GM10847 (cell line): ENCODE data around the gene ATP1B3.

Source experiments
- POLR2A ChIP-seq: IDR thresholded peaks from 2 replicates; pipeline ENCODE4 v1.6.1; 2011; ENCODE audit not compliant: insufficient read length; ENCODE audit errors: extremely low read depth

The ATP1B3 gene

DNA sequence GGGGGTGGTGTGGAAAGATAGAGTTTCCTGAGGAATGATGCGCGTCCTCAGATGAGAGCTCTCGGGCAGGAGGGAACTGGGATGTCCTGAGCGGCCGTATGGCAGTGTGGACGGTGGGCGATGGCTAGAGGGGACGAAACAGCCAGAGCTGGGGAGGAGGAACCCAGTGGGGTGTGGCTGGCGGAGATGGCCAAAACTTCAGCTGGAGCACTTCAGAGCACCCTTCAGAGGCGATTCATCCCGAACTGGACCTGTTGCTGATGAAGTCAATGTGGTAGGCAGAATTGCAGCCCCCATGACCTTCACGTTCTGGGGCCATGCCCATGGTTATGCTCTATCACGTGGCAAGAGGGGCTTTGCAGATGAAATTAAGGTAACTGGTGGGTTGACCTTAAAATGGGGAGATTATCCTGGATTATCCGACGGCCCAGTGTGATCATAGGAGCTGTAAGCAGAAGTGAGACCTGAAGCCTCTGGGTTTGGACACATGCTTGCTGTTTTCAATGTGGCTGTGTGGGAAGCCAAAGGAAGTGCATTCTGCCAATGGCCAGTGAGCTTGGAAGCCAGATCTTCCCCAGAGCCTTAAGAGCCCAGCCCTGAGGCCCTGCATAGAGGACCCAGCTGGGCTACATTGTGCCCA lies 52.3 kb downstream of the ATP1B3 start:
- no peak for TF ChIP-seq POLR2A

DNA sequence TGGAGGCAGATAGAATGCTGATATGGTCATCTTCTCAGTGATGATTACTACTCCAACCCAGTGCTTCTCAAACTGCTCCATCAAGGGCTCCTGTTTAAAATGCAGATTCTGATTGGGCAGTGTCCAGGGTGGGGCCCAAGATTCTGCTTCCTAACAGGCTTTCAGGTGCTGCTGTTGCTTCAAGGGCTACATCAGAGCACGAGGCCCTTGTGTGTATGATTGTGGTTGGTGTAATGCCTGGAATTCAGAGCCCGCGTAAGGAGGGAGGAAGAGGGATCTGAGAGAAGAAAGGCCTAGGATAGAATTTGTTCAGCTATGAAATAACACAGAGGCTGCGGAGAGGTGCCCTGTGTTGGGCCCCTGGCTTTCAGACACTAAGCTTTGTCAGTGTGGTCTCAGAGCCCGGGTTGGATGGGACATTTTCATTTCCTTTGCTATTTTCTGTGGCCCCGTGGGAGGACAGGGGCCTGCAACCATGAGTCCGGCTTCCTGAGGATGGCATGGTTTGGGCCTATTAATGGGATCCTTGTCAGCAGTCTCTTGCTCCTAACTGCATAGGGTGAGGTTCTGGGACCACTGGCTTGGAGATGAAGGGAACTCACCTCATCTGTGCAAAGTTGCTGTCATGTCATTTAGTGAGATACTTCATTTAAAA lies 53.0 kb downstream of the ATP1B3 start:
- no peak for TF ChIP-seq POLR2A

DNA sequence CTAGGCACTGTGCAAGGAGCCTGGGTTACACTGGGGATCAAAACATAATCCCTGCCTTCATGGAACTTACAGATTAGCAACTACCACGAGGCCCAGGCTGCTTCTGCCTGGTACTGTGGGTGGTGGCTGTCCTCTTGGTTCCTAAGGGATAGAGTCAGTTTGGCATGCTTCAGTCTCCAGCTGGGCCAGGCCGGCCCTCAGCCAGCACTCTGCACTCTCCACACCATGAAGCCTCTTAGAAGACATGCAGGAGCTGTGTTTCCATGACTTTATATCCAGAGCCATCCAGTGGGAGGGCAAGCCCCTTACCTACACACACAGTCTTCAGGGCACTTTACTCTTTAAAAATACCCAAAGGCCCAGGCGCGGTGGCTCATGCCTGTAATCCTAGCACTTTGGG lies 54.4 kb downstream of the ATP1B3 start:
- TF ChIP-seq POLR2A: no peak

DNA sequence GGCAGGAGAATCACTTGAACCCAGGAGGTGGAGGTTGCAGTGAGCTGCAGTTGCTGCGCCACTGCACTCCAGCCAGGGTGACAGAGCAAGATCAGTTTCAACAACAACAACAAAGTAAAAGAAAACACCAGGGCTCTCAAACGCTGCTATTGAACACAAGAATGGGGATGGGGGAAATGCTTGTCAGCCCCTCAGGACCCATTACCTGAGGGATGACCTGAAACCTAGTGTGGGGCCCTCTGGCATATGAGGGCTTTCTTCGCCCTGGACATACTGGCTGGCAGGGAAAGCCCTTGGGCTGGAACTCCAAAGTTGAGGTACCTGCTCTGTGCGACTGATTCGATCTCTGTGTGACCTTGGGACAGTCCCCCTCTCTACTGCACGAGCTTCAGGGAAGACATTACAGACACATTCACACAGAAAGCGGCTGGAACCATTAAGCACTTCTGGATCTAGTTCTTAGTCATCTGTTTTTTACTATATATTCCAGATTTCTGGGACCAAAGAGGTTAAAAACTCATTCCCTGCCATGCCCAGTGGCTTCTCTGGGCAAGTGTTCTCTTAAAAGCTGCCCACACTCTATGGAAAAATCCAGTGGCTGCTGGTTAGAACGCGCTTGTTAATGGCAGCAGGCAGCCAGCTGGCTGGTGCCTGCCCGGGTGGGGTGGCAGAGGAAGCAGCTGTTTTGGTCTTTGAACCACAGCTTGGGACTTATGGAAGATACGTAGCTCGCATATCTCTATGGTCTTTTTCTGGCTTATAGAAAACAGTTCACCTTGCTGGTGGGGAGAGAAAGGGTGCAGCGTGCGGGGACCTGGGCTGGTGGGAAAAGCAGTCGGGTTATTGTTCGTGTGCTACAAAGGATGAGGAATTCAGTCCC lies 57.2 kb downstream of the ATP1B3 start:
- no peak for TF ChIP-seq POLR2A

DNA sequence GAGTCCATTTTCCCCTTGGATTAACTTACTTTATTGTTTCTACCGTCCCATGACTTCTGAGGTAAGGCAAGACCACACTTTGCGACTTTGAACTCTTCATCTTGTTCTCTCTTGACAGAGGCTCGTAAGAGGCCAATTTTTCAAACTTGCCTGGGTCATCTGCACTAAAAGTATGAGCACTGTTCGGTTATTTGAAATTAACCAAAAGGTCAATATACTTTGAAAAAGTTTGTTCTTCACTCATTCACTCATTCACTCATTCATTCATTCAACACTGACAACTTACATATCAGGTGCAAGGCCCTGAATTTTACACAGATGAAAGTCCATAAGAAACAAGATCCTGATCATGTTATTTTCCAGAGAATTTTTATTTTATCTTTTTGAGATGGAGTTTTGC lies 57.9 kb downstream of the ATP1B3 start:
- no peak for TF ChIP-seq POLR2A

DNA sequence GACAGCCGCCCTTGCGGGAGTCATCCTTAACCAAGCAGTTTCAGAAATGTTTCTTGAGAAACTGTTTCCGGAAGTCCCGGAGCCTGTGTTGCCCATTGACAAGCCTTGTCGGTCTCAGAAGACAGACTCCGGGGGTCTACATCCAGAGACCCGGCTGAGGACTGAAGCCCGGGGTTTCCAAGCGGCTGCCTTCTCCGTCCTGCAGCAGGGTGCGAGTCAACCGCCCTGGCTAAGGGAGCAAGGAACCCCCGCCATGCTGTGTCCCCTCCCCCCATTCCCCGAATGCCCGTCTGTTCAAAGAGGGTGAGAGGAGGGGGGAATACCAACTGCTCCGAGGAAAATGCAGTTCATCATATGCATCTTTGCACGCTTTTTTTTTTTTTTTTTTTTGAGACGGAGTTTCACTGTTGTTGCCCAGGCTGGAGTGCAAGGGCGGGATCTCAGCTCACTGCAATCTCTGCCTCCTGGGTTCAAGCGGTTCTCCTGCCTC lies 61.6 kb downstream of the ATP1B3 start:
- no peak for TF ChIP-seq POLR2A

DNA sequence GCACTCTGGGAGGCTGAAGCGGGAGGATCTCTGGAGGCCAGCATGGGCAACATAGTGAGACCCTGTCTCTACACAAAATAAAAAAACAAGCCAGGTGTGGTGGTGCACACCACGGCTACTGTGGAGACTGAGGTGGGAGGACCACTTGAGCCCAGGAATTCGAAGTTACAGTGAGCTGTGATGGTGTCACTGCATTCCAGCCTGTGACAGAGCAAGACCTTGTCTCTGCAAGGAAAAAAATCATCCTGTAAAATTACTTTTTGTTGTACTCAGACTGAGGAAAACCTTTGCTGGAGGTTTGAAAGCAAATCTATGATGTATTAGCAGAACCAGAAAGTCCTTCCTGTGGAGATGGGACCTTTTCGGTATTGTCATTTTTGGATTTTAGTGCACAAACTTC lies 63.3 kb downstream of the ATP1B3 start:
- no peak for TF ChIP-seq POLR2A

DNA sequence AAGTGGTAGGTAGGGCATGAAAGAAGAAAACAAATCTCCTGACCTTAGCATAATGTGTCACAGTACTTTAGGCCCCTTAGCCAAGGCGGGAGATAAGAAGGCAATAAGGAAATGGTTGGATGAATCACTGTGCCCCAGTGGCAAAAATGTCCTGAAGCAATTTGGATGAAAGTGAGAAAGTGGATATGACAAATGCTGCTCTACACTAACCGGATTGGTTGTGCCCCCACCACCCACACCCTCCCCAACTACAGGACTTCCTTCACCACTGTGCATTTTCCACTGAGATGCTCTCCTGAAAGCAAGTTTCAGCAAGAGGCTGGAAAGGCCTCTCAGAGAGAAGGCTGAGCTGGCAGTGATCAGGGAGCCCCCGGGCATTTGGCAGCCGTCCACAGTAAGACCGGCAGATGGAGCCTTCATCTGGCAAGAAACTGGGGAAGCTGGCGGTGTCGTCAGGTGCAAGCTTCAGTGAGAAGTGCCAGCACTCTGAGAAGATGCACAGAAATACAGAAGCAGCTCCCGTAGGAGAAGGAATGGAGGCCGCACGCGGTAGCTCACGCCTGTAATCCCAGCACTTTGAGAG lies 63.8 kb downstream of the ATP1B3 start:
- no peak for TF ChIP-seq POLR2A

DNA sequence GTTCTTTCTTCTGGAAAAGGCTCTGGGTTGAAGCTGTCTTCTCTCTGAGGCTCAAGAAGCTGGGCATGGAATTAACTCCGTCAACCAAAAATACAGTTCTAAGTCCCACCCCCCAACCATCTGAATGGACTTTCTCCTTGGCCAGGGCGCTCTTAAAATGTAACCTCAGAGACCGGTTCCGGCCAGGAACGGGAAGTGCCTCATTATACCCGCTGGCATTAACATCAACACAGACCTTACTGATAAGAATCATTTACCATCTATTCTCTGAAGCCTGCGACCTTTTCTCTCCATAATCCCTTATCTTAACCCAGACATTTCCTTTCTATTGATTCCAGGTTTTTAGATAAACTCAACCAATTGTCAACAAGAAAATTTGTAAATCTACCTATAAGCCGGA lies 64.7 kb downstream of the ATP1B3 start:
- no peak for TF ChIP-seq POLR2A

DNA sequence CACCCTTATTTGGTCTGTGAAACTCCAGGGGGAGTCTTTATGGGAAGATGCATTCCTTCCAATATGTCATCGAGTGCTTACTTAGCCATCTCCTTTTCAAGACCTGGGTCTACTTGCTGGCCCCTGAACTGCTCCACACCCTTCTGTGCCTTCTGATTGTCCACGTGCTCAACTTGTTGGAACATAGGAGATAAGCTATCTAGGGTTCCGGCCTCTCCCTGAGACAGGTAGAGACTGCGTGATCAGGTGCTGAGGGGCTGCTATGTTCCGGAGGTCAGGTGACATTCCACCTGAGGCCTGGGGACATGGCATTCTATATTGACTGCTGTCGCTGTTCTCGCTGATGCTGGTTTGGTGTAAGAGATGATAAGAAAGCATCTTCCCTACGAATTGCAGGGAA lies 65.6 kb downstream of the ATP1B3 start:
- TF ChIP-seq POLR2A: no peak

DNA sequence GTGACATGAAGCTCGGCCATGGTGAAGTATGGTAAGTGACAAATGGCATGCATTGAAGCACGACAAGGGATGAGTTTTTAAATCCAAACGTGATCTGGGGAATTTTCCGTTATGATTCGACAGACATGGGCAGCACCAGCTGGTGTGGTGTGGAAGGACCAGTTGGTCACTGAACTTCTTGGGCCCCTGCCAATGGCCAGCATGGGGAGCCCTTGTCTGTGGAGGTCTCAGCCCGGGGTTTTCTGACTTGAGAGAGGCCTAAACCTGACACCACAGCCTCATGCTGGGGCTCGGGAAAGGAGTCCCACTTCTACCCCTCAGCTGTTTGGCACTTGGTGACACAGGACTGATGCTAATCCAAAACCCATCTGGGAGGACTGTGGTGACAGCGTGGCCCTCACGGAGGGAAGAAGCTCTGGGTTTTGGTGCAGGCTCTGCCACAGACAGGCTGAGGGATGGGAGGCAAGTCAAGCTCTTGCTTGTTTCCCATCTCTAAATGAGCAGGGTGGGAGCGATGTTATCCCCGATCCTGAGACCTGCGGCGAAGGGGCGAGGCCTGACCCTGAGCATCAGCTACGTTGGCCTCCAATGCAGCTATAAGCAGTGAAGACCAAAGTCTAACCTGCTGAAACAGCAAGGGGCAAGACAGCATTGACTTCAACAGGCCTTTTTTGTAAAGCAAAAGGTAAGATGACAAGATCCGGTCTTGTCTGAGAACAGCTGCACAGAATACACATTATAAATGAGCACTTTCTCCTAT lies 69.5 kb downstream of the ATP1B3 start:
- TF ChIP-seq POLR2A: no peak

DNA sequence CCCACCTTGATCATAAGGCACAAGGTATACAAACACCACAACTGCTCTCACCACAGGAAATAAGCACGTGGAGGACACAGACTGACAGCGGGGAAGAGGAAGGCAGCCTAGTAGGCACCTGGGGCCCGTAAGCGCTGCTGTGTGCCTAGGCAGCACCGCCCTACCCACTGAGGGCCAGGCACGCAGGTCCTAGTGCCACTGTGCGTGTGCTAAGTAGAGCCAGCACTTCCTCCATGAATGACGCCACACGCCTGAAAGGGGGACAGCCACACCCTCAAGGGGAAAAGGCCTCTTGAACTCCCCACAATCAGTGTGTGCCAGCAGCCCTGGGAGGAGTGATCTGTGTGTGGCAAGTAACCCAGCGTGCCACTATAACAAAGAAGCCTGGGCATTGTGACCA lies 73.0 kb downstream of the ATP1B3 start:
- TF ChIP-seq POLR2A: no peak

DNA sequence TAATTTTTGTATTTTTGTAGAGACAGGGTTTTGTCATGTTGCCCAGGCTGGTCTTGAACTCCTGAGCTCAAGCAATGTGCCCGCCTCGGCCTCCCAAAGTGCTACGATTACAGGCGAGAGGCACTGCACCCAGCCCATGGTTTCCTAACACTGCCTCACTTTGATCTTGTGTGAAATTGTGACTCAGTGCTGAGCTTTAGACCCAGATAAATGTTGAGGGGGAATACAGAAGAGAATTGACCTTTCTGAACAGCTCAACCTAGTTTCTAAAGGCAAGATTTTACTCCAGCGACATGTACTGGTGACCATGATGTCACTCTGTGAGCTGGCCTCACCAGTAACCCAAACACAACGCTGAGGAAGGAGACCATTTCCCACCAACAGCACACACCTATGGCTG lies 73.5 kb downstream of the ATP1B3 start:
- TF ChIP-seq POLR2A: no peak

DNA sequence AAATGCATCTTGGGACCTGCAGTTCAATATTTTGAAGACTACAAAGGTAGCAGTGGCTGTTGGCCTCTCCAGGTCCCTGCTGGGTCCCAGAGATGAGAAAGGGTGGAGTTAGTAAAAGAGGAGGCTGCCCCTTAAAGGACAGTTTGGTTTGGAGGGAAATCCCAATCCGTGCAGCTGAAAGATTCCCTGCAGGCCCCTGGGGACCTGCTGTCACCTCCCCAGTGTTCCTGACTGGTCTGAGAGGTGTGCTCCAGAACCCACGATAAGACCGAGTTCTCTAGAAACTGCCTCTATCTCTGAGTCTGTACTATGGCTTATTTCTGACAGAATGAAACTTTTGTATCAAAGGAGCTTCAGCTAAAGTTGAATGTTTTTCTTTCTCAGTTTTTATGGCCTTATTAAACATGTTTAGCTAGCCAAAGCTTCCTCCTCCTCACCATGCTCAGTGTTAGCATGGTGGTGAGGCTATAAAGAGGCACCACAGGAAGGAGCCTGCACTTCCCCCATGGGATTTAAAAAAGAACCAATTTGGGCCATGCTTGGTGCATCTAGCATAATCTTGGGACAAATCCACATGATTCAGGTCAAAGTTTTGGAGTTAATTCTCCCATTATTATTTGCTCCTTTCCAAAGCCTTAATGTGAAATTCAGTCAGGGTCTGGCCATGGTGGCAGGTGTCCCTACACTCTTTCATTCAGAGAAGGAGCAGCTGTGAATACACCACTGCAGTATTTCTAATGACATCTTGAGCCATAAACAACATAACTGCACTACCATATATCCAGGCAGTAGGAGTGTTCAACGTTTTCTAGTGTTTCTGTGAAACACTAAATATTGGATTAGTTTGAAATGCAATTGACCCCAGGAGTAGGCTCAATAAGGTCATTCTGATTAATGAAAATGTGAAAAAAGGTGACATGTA lies 74.4 kb downstream of the ATP1B3 start:
- no peak for TF ChIP-seq POLR2A
